ENCODE data around the gene WDR59. TPM values are rescaled to one million over a fixed set of nuclear protein-coding genes. Genes with fewer than 3 reads are reported as not detected.

WDR59 gene
- total RNA-seq, 2 experiments from 2014 or later = 26.3 to 80.3 TPM

- CTCF ChIA-PET (ENCODE audit: unreplicated experiment) = no interaction called here
- DNase-seq (ENCODE audit: low spot score) = no peak
- BruUV-seq (replicated peaks) = no TSS peak
- TF ChIP-seq CTCF (conservative IDR thresholded peaks at IDR 0.05; ENCODE audit: low read length) (no peak), EZH2phosphoT487 (IDR thresholded peaks at IDR 0.05; ENCODE audit: borderline replicate concordance, low read depth, low read length) (no peak)
- Histone ChIP-seq H3K27ac (ENCODE audit: low read depth, low read length, poor library complexity, severe bottlenecking) (no peak overlapping the region), H3K36me3 (ENCODE audit: insufficient read depth, low read length) (no peaks in the 10 kb centered on the region), H3K9me3 (ENCODE audit: low read length) (no peaks in the 10 kb centered on the region), H4K20me1 (ENCODE audit: insufficient read depth, low read length) (no peaks in the 10 kb centered on the region), H2AFZ (ENCODE audit: low read length) (no peak overlapping the region), H3K4me3 (ENCODE audit: low read depth, low read length, poor library complexity, severe bottlenecking) (no peak overlapping the region), H3K9me2 (ENCODE audit: insufficient read depth, low read length) (no peaks in the 10 kb centered on the region), H3K4me1 (ENCODE audit: insufficient read depth, low read length, poor library complexity, severe bottlenecking) (no peaks in the 10 kb centered on the region), H3K4me2 (ENCODE audit: low read length) (no peak overlapping the region), H3K79me2 (ENCODE audit: insufficient read depth, low read depth, low read length) (no peaks in the 10 kb centered on the region)
- POLR2A ChIA-PET = interaction anchor here (0.6 to 0.7 kb wide), 2 partner anchors 11 to 199 kb away, joined by 3 to 5 read pairs; no protein-coding TSS in a partner anchor
- intact Hi-C loops (cut with micrococcal nuclease; ENCODE audit: unreplicated experiment) = no loop called here
Observed at GRCh38 chr16:74836111-74836671, 148.7 kb downstream of the WDR59 start.

GRCh38 chr16:74832228-74832627, 152.7 kb downstream of the WDR59 start:
- no peaks in the 10 kb centered on the region for H3K79me2 ChIP-seq (ENCODE audit: insufficient read depth, low read depth, low read length)
- POLR2A ChIA-PET = no interaction called here
- no peak overlapping the region for H2AFZ ChIP-seq (ENCODE audit: low read length)
- H3K9me2 ChIP-seq (ENCODE audit: insufficient read depth, low read length) = no peaks in the 10 kb centered on the region
- no peaks in the 10 kb centered on the region for H3K4me1 ChIP-seq (ENCODE audit: insufficient read depth, low read length, poor library complexity, severe bottlenecking)
- no peak for DNase-seq (ENCODE audit: low spot score)
- intact Hi-C loops (cut with micrococcal nuclease; ENCODE audit: unreplicated experiment) = no loop called here
- no peaks in the 10 kb centered on the region for H3K9me3 ChIP-seq (ENCODE audit: low read length)
- no peak for TF ChIP-seq CTCF (conservative IDR thresholded peaks at IDR 0.05; ENCODE audit: low read length)
- no peak for TF ChIP-seq EZH2phosphoT487 (IDR thresholded peaks at IDR 0.05; ENCODE audit: borderline replicate concordance, low read depth, low read length)
- no peak overlapping the region for H3K4me2 ChIP-seq (ENCODE audit: low read length)
- no peaks in the 10 kb centered on the region for H3K36me3 ChIP-seq (ENCODE audit: insufficient read depth, low read length)
- no peak overlapping the region for H3K4me3 ChIP-seq (ENCODE audit: low read depth, low read length, poor library complexity, severe bottlenecking)
- H4K20me1 ChIP-seq (ENCODE audit: insufficient read depth, low read length) = no peaks in the 10 kb centered on the region
- no peak overlapping the region for H3K27ac ChIP-seq (ENCODE audit: low read depth, low read length, poor library complexity, severe bottlenecking)
- BruUV-seq (replicated peaks) = no TSS peak
- CTCF ChIA-PET (ENCODE audit: unreplicated experiment) = no interaction called here

GRCh38 chr16:74831467-74831866, 153.5 kb downstream of the WDR59 start:
- Histone ChIP-seq H3K4me3 (ENCODE audit: low read depth, low read length, poor library complexity, severe bottlenecking) (no peak overlapping the region), H3K36me3 (ENCODE audit: insufficient read depth, low read length) (no peaks in the 10 kb centered on the region), H4K20me1 (ENCODE audit: insufficient read depth, low read length) (no peaks in the 10 kb centered on the region), H3K4me2 (ENCODE audit: low read length) (no peak overlapping the region), H3K4me1 (ENCODE audit: insufficient read depth, low read length, poor library complexity, severe bottlenecking) (no peaks in the 10 kb centered on the region), H3K79me2 (ENCODE audit: insufficient read depth, low read depth, low read length) (no peaks in the 10 kb centered on the region), H3K9me3 (ENCODE audit: low read length) (no peaks in the 10 kb centered on the region), H2AFZ (ENCODE audit: low read length) (no peak overlapping the region), H3K9me2 (ENCODE audit: insufficient read depth, low read length) (no peaks in the 10 kb centered on the region), H3K27ac (ENCODE audit: low read depth, low read length, poor library complexity, severe bottlenecking) (no peak overlapping the region)
- ChIA-PET POLR2A (no interaction called here), CTCF (ENCODE audit: unreplicated experiment) (no interaction called here)
- no TSS peak for BruUV-seq (replicated peaks)
- TF ChIP-seq EZH2phosphoT487 (IDR thresholded peaks at IDR 0.05; ENCODE audit: borderline replicate concordance, low read depth, low read length) = no peak
- no peak for TF ChIP-seq CTCF (conservative IDR thresholded peaks at IDR 0.05; ENCODE audit: low read length)
- intact Hi-C loops (cut with micrococcal nuclease; ENCODE audit: unreplicated experiment) = no loop called here
- DNase-seq (ENCODE audit: low spot score) = no peak
